Activated T-cell treated with anti-CD3 and anti-CD28 coated beads, Interleukin-2, amount 50 U/mL, for 72 hours (primary cell): ENCODE data around the gene ORM1. TPM values are rescaled to one million over a fixed set of nuclear protein-coding genes. Genes with fewer than 3 reads are reported as not detected.

Experiments used
- ATAC-seq, 2 donors: fragments of 150-1000 bp; cut with Tn5 transposase; replicated peaks in 1 of 2; 2 replicates each; pipeline ENCODE4 v1.10.0; 2021; ENCODE audit warnings: moderate library complexity in 2 of 2, mild to moderate bottlenecking in 1 of 2
- DNase-seq, 2 donors: peaks; one replicate each; pipeline ENCODE4 v3.0.0; 2021 to 2022; ENCODE audit warnings: mixed read lengths in 1 of 2
- H3K27ac Mint-ChIP-seq: one replicate; pipeline ENCODE4 v1.8.0; 2022; ENCODE audit warnings: mild to moderate bottlenecking, moderate library complexity, mixed read lengths
- H3K27me3 Mint-ChIP-seq: one replicate; pipeline ENCODE4 v1.8.0; 2022; ENCODE audit warnings: low read depth, mixed read lengths
- H3K36me3 Mint-ChIP-seq, 2 donors: one replicate each; pipeline ENCODE4 v1.8.0; 2022; ENCODE audit warnings: mixed read lengths in 2 of 2, mild to moderate bottlenecking in 1 of 2; ENCODE audit not compliant: insufficient read depth in 2 of 2
- H3K4me1 Mint-ChIP-seq: one replicate; pipeline ENCODE4 v1.8.0; 2022; ENCODE audit warnings: low read depth, mixed read lengths
- H3K4me3 Mint-ChIP-seq, 2 donors: one replicate each; pipeline ENCODE4 v1.8.0; 2022; ENCODE audit warnings: mild to moderate bottlenecking in 2 of 2, mixed read lengths in 2 of 2, moderate library complexity in 2 of 2
- H3K9me3 Mint-ChIP-seq, 2 donors: one replicate each; pipeline ENCODE4 v1.8.0; 2022; ENCODE audit warnings: mixed read lengths in 2 of 2
- total RNA-seq, 2 donors: library from RNA; stranded (reverse); gene quantifications; one replicate each; pipeline ENCODE4 v1.2.3, GENCODE V29; 2022

The ORM1 gene
- total RNA-seq, 2 donors from 2014 or later = not detected

- DNase-seq (no peak), ATAC-seq (no peak)
- Mint-ChIP-seq H3K27me3 (no peaks in the 10 kb centered on the region), H3K27ac (no peak overlapping the region), H3K4me1 (peaks cover 7% of the 10 kb centered on the region), H3K9me3 (no peaks in the 10 kb centered on the region), H3K36me3 (no peaks in the 10 kb centered on the region), H3K4me3 (no peak overlapping the region)
Observed at GRCh38 chr9:114303977-114304376, 18.9 kb upstream of the ORM1 start.

GRCh38 chr9:114304416-114305188 is 18.3 kb upstream of the ORM1 start:
- Mint-ChIP-seq H3K27me3 (no peaks in the 10 kb centered on the region), H3K9me3 (no peaks in the 10 kb centered on the region), H3K4me3 (no peak overlapping the region), H3K36me3 (no peaks in the 10 kb centered on the region), H3K27ac (no peak overlapping the region), H3K4me1 (peaks cover 7% of the 10 kb centered on the region)
- no peak for ATAC-seq
- DNase-seq = no peak

- DNase-seq (no peak), ATAC-seq (no peak)
- Mint-ChIP-seq H3K36me3 (no peaks in the 10 kb centered on the region), H3K9me3 (no peaks in the 10 kb centered on the region), H3K27me3 (no peaks in the 10 kb centered on the region), H3K27ac (peak overlapping the region; percentile 75), H3K4me3 (no peak overlapping the region), H3K4me1 (peaks cover 7% of the 10 kb centered on the region)
Observed at GRCh38 chr9:114307899-114308267, 15.0 kb upstream of the ORM1 start.

GRCh38 chr9:114308361-114308950 is 14.4 kb upstream of the ORM1 start:
- H3K4me1 Mint-ChIP-seq = peaks cover 7% of the 10 kb centered on the region
- ATAC-seq (no peak), DNase-seq (no peak)
- no peaks in the 10 kb centered on the region for H3K9me3 Mint-ChIP-seq
- H3K27ac Mint-ChIP-seq = no peak overlapping the region
- H3K27me3 Mint-ChIP-seq = no peaks in the 10 kb centered on the region
- H3K36me3 Mint-ChIP-seq = no peaks in the 10 kb centered on the region
- no peak overlapping the region for H3K4me3 Mint-ChIP-seq

- ATAC-seq = no peak
- H3K4me3 Mint-ChIP-seq = no peak overlapping the region
- no peaks in the 10 kb centered on the region for H3K9me3 Mint-ChIP-seq
- H3K36me3 Mint-ChIP-seq = no peaks in the 10 kb centered on the region
- DNase-seq = no peak
- no peak overlapping the region for H3K27ac Mint-ChIP-seq
- peaks cover 7% of the 10 kb centered on the region for H3K4me1 Mint-ChIP-seq
- no peaks in the 10 kb centered on the region for H3K27me3 Mint-ChIP-seq
Observed at GRCh38 chr9:114309096-114309495, 13.8 kb upstream of the ORM1 start.

- ATAC-seq (no peak), DNase-seq (no peak)
- Mint-ChIP-seq H3K27ac (no peak overlapping the region), H3K9me3 (no peaks in the 10 kb centered on the region), H3K36me3 (no peaks in the 10 kb centered on the region), H3K4me3 (no peak overlapping the region), H3K27me3 (no peaks in the 10 kb centered on the region), H3K4me1 (peaks cover 4% of the 10 kb centered on the region)
Observed at GRCh38 chr9:114310471-114311450, 12.1 kb upstream of the ORM1 start.

DNA sequence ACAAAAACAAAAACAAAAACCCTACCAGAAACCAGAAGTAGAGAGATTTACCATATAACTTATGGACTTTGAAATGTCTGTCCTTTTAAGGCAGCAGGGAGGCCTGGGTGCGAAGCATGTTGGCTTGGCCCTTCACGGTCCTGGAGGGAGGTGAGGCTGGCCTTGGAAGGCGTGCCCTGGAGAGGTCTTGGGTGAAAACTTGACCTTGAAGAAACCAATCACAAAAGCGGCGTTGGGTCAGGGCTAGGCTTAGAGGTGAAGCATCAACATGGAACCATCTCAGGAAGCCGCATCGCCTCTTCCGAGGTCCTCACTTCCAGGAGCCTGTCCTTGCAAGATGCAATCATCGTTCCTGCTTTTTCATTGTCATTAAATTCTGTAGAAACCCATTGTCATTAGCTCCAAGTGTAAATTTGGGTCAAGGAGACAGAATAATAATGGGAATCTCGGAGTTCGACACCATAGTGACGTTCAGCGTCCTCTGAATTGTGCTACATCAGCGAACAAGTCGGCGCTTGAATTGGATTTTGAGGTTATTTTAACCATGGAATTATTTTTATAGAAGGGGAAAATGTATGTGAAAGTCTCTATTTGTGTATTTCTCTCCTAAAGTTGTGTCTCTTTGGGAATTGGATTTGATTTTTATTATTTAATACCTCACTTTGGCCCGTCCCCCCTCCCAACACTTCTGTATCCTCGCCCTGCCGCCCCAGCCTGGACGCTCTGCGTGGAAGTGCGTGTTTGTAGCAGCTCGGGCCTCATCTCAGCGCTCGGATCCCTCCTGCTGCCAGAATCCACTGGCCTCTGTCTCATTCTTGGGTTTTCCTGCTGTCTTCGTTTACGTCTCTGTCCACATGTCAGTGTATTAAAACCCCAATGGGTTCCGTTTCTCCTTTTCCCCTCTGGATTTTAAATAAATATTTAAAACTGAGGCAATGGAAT is 11.1 kb upstream of the ORM1 start:
- no peaks in the 10 kb centered on the region for H3K27me3 Mint-ChIP-seq
- ATAC-seq = no peak
- H3K36me3 Mint-ChIP-seq = no peaks in the 10 kb centered on the region
- no peaks in the 10 kb centered on the region for H3K4me1 Mint-ChIP-seq
- H3K4me3 Mint-ChIP-seq = no peak overlapping the region
- DNase-seq = no peak
- no peaks in the 10 kb centered on the region for H3K9me3 Mint-ChIP-seq
- no peak overlapping the region for H3K27ac Mint-ChIP-seq

- H3K4me1 Mint-ChIP-seq = peaks cover under 1% of the 10 kb centered on the region
- no peak overlapping the region for H3K27ac Mint-ChIP-seq
- ATAC-seq (no peak), DNase-seq (no peak)
- H3K9me3 Mint-ChIP-seq = no peaks in the 10 kb centered on the region
- H3K27me3 Mint-ChIP-seq = no peaks in the 10 kb centered on the region
- H3K36me3 Mint-ChIP-seq = no peaks in the 10 kb centered on the region
- H3K4me3 Mint-ChIP-seq = no peak overlapping the region
Observed at GRCh38 chr9:114312513-114312875, 10.4 kb upstream of the ORM1 start.

- H3K36me3 Mint-ChIP-seq = no peaks in the 10 kb centered on the region
- H3K9me3 Mint-ChIP-seq = no peaks in the 10 kb centered on the region
- no peak for DNase-seq
- no peak for ATAC-seq
- H3K4me3 Mint-ChIP-seq = no peak overlapping the region
- peaks cover 8% of the 10 kb centered on the region for H3K4me1 Mint-ChIP-seq
- no peaks in the 10 kb centered on the region for H3K27me3 Mint-ChIP-seq
- no peak overlapping the region for H3K27ac Mint-ChIP-seq
Observed at GRCh38 chr9:114313186-114313585, 9.7 kb upstream of the ORM1 start.

GRCh38 chr9:114314256-114314867 is 8.5 kb upstream of the ORM1 start:
- no peak for DNase-seq

DNA sequence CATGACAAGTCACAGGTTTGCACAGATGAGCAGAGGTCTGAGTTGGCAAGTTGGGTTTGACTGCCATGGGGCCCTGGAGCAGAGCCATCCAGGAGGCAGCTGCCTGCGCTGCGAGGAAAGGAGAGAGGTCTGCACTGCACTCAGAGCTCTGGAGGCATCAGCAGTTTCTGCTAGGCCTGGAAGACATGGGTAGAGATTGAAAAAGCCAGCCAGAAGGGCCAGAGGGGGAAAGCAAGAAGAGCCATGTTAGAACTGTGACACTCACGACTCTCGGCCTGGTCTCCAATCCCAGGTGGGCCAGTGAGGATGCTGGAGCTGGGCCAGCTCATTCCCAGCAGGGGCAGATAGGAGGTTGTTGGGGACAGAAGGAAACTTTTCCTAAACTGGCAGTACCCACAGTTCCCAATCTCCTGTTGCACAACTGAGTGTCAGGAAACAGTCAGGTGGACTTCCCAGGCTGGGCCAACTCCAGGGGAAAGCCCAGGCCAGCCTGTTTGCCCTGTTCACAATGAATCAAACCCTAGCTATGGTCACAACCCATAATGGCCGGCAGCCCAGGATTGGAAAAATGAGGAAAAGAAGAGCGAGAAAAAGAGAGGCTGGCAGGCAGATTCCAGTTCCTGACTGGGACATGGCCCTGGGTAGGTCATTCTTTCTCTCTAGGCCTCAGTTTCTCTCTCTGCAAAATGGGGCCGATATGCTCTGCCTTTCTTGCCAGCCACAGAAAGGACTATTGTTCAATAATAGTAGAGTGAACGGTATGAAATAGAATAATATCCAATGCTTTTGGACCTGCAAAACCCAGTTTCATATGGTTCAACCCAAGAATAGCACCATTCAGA is 7.8 kb upstream of the ORM1 start:
- no peak for ATAC-seq
- Mint-ChIP-seq H3K36me3 (no peaks in the 10 kb centered on the region), H3K4me3 (no peak overlapping the region), H3K27ac (no peak overlapping the region), H3K9me3 (no peaks in the 10 kb centered on the region), H3K27me3 (peaks cover 7% of the 10 kb centered on the region), H3K4me1 (peaks cover 20% of the 10 kb centered on the region)
- DNase-seq = no peak

More at GRCh38 chr9:114314256-114314867, 8.5 kb upstream of the ORM1 start:
- Mint-ChIP-seq H3K4me3 (no peak overlapping the region), H3K4me1 (peaks cover 19% of the 10 kb centered on the region), H3K27ac (peak overlapping the region; percentile 10), H3K27me3 (peaks cover 4% of the 10 kb centered on the region), H3K36me3 (no peaks in the 10 kb centered on the region), H3K9me3 (no peaks in the 10 kb centered on the region)
- no peak for ATAC-seq
